HK-2 (cell line): Measurements from ENCODE around the gene THOC7.

Source experiments
- DNase-seq: peaks from one replicate; pipeline ENCODE4 v3.0.0-alpha.2; 2018; ENCODE audit not compliant: unreplicated experiment

THOC7 gene

DNA sequence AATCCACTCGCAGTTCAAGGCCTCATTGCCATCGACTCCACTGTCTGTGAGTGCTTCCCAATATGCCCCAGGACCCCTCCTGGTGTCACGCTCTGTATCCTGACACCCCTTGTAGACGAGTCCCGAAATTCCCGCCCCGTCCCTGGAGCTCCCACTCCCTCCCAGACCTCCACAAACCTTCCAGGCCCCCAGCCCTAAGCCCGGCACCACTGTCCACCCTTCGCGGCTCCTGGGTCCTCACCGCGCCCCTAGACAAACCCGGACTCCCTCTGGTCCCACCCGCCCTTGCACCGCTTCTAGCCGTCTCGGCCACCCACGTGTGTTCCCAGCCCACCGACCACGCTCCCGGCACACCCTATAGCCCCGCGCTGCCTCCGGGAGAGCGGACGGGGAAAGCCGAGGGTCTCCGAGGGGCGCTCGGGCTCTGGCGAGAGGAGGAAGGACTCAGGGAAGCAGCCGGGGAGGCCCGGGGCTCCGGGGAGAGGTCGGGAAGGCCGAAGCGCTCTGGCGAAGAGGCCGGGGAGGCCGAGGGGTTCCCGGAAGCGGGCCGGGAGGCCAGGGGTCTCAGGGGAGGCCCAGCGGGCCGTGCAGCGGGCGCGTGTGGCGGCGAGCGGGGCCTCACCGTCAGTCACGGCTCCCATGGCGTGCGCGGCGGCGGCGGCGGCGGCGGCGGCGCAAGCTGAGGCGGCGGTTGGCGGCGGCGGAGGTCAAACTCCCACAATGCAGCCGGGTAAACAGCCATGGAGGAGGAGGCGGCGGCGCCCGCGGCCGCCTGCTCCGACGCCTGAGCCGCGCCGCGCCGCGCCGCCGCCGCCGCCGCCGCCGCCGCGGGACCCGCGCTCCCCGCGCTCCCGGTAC is at the start of gene THOC7, which contains the start of gene ATXN7:
Gene THOC7 (minus strand): TSS at position 656 of the 858 bp plus-strand sequence. CDS start 15 bp downstream, at position 641.
Gene ATXN7 (plus strand): TSS at position 718 of the 858 bp plus-strand sequence. CDS start 48,732 bp downstream, outside the sequence.
- DNase-seq, result peak; percentile 55

DNA sequence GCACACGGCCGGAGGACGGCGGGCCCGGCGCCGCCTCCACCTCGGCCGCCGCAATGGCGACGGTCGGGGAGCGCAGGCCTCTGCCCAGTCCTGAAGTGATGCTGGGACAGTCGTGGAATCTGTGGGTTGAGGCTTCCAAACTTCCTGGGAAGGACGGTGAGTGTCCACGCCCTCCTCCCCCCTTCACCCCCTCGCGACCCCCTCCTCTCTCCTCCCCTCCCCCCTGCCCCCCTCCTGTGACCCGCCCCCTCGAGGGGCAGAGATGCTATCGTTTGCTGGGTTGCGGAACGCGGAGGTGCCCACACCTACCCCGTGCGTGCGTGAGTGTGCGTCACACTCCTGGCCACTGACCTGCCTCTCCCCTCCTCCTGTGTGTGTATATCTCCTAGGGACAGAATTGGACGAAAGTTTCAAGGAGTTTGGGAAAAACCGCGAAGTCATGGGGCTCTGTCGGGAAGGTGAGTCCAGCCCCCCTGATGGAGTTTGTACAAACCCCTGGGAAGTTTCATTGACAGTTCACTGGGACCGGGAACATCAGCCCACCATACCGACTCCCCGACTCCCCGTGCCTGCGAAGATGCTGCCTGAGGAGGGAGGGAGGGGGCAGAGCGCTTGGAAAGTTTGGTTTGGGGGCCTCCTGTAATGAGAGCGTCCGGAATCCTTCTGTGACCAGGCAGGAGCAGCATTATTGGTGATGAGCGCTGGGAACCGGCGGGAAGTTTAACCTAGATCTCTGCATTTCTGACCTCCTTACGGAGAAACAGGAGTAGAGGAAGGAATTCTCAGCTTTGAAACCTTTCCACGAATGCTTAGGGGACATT is 49.4 kb upstream of the THOC7 start:
- peak; percentile 38 for DNase-seq

DNA sequence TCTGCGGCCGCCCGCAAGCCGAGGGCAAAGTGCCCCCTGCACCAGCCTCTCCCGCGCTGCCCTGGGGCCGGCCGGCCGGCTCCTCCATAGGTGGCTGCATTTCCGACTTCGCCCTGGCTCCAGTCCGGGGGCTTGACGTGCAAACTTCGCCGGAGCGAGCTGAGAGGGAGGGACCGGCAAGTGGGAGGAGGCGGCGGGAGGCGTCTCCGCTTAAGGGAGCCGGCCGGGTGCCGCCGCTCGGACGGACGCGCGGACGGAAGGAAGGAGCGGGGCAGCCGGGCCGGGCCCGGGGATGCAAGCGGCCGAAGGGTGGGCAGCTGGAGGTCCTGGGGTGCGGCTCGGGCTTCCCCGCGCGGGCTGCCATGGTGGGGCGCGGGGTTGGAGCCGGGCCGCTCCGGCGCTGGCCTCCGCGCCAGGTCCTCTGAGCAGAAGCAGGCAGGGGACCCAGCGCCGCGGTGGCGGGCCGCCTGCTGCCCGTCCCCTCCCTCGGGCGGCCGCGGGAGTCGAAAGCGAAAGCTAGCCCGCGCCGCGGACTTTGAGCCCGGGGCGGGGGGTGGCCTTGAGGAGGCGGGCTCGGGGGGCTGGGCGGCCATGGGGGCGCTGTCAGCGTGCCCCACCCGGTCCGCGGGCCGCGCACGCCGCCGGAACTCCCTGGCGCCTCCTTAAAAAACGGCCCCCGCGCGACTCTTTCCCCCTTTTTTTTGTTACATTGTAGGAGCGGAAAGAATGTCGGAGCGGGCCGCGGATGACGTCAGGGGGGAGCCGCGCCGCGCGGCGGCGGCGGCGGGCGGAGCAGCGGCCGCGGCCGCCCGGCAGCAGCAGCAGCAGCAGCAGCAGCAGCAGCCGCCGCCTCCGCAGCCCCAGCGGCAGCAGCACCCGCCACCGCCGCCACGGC is 48.5 kb upstream of the THOC7 start, which contains the start of gene SCAANT1:
Gene SCAANT1 (minus strand): TSS at position 511 of the 895 bp plus-strand sequence.
- peak; percentile 83 for DNase-seq

DNA sequence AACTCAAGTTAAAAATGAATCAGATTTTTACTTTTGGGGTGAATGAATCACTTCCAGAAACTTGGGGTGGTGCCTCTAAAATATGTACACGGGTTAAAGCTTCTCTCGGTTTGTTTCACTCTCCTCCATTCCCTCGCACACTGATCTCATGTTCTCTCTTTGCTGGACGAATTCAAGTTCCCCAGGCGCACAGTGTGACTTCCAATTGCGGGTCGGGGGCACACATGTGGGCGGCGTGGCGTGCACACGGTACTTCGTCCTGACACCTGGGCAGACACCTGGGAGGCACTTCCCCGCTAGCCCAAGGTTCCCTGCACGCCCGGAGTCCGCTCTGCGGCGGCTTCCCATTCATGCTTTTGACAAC is 47.9 kb upstream of the THOC7 start:
- DNase-seq, result no peak

DNA sequence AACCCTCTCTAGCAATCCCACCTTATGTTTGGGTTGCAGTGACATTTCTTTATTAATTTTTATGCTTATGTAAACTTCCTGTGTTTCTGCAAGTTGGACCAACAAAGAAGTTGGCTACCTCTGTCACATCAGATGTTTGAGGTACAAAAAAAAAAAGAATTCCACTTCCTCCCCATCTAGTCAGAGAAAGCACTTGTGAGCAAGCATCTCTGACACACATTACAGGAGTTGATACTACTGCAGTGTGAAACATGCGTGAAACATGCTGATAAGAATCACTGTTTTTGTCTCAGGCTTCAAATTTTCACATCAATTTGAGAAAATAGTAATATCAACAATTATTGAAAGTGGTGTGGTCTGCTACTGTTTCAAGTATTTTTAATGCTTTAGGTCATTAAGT is 47.3 kb upstream of the THOC7 start:
- no peak for DNase-seq

DNA sequence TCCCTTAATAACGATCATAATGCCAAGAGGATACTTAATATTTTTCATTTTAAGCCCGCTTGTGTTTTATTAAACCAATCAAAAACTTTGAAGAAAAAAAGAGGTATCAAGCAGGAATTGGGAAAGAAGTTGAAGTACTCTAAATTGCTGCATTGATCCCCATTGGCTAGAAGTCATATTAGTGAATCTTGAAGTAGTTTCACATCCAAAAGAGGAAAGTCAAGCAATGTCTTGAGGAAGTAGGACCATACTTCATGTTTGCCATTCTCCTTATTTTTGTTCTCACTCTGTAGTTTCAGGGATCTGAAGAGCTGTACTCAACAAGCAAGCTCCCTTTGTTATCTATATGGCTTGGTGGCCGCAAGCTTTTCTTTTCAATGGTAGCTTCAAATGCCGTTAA is 46.4 kb upstream of the THOC7 start:
- no peak for DNase-seq

DNA sequence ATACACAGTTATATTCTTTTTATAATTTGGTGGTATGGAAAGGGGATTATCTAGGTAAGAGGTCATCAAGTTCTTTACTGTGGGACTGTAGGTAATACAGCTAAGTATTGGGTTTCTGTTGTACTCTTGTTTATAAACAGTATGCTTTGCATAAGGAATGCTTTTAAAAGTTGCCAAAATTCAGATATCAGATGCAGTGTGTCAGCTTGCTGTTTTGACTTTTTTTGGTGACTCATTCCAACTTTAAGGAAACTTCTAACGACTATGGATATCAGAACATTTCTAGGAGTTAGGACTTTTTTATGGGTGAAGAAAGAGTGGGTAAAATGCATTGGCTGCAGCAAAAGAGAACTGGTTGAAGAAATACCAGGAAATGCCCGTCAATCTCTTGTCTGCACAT is 45.8 kb upstream of the THOC7 start:
- DNase-seq, result no peak

DNA sequence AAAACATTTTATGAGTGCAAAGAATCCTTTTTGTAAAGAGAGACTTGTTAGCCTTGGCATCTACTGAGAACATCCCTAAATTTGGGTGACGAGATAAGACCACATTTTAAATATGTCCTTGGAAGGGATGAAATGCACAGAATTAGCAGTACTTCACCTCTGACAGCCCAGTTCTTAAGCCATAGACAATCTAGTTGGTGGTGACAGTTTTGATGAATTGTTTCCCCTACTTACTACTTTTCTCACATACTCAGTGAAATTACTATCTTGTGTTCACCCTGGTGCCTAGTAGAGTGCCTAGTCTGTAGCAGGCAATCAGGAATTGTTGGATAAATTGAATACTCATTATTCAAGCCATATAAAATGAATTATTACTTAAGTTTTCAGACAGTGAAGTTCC is 45.2 kb upstream of the THOC7 start:
- DNase-seq, result no peak

DNA sequence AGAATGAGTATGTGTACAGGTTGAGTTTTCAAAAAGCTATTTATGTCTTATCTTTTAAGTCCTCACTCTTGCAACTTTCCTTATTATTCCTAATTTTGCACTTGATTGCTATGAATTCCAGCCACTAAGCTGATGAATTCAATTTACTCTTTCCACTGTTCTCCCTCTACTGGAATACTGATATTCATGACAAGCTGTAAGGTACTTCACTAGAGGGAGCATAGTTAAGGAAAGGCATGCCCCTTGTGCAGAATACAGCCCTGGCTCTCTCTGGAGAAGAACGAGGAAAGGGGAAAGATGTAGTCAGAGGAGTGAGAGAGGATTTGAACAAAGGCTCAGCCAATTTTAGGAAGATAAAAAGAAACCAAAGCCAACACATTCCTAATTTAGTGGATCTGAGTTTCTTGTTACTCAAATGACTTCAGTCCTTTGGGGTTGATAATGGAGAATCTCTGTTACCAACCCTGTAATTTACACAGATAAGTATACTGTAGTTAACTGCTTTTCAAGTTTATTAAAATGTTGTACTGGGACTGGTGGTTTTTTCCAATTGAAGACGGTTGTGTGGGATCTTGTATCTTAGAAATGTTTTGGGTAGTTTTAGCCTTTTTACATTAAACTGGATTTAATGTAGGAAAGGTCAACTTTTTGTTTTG is 44.6 kb upstream of the THOC7 start:
- no peak for DNase-seq

DNA sequence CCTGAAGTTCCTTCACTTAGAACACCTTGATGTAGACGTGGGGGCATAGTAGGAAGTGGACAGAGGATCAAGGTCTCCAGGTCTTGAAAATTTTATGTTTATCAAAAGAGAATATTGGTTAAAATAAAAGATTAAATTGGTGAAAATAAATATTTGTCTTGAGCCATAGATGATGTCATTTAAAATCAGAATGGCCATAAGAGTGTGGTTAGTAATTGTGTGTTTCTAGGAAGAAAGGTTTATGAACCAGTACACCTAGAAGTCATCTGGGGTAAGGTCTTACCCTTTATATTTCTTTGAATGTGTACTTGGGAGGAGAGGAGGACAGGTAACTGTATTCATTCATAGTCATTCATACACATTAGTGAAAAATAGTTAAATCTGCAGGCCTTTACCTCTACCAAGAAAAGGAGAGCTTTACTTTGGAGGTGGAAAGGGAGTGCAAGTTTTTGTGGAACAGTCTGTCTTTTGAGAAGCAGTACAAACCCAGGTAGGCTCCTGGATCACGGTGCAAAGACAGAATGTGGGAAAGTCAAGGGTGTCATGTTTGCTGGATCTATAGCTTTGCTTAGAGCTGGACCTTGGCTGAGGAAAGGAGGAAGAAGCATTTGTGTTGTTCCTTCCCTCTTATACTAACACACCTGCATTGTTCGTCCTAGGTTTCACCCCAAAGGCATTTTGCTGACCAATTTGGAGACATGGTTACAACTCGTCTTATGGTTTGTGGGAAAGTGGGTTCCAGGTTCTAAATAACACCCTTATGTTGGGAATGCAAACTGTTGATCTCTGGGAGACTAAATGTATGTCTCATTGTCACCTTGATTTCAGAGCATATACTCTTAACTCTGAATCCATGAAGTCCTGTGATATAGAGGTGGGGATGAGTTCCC is 42.4 kb upstream of the THOC7 start:
- no peak for DNase-seq

DNA sequence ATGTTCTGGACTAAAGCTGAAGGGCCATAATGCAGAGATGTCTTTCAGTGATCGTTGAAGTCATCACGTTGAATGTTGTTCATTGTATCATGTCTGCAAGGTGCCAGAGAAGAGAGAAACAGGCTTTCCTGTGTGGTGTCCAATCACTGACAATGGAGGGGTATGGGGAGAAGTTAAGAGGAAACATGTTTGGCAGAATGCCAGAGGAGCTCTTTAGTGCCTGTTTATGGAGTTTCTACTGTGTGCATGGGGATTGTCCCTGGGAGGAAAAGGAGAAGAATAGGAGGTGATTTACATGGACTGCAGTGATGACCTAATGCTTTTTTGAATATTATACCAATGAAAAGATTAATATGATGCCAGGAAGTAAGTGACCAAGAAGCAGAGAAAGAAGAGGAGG is 36.9 kb upstream of the THOC7 start:
- DNase-seq, result no peak

DNA sequence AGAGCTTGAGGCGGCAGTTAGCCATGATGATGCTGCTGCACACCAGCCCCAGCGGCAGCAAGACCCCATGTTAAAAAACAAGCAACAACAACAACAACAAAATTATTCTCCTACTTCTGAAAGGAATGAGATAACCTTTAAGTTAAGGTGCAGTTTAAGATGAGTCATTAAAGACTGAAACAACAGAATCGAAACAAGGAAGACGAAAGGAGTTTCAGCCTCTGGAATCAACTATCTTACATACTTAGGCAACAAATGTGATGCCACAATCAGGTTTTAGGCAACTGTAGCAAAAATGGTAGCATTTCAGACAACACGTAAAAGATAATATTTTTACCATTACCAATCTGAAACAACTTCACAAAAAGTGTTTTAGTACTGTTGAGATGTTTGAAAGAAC is 36.4 kb upstream of the THOC7 start:
- no peak for DNase-seq

DNA sequence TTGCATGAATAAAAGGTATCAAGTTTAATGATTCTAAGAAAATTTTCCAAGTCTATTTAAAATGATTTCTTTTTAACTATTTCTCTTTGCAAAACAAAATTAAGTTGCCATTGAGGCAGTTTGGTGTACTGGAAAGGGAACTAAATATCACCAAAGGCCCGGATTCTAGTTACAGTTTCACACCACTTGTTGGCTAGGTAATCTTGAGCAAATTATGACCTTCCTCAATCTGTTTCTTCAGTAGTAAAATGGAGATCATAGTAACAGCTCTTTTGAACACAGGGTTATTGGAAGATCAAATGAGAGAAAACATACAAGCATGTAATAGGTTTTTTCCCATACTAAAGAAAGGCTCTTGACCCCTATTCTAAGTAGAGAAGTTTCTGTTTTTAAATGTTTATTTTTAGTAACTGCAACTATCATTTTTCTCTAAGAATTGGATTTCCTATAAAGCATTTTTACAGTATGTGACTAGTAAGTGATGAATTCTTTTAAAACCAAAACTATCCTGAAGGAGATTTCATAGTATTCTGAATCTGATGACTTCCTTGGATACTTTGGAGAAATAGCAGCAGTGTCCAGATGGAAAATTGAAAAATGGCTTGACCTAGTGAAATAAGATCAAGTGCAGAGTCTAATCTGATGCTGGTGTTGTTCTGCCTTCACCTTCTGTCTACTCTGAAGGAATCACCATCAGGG is 32.9 kb upstream of the THOC7 start:
- DNase-seq, result no peak

DNA sequence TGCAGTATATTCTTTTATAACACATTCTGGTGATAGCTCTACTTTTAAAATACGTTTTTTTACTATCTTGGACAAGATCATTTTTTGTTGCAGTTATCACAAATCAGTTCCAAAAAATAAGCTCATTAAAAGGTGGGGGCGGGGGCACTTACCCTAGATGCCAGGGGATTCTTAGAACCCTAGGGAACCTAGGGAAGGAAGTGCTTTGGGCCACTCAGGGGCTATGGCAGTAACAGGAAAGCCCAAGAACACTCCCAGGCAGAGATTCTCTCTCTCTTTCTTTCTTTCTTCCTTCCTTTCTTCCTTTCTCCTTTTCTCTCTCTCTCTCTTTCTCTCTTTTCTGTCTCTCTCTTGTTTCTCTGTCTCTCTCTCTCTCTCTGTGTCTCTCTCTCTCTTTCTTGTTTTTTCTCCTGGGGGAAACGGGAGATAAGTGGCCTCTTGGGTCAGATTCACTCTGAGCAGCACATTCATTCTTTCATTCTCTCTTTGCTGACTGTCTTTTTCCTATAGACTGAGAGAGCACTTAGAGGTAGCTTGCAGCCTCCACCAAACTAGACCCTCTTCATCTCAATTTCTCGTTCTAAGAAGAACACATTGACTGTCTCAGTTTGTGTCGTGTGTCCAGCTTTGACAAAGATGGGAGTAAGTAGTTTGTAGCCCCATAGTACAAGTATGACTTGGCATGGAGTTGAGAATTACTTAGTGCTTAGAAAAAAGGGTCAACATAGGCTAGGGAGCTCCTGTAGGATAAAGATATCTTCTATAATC is 32.0 kb upstream of the THOC7 start:
- DNase-seq, result no peak

DNA sequence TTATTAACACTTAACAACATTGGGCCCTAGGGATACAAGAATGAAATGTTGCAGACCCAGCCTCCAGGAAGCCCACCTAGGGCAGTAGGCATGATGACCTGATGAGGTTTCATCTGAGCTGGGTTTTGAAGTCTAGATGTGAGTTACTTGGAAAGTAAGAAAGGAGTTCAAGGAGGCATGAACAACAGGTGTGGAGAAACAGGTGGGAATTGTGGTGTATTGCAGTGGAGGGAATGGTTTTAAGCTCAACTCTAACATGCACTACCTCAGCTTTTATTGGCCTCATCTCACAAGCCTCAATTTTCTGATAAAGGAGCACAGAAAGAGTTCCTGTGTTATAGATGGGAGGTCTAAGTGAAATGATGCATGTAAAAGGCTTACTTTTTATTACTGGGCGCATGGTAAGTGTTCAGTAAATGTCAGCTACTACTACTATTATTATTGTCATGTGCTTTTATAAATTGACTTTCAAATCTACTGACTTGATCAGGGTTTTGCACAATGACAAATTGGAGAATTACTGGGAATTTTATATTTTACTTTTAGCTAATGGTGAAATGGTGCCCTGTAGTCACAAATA is 29.3 kb upstream of the THOC7 start:
- no peak for DNase-seq

DNA sequence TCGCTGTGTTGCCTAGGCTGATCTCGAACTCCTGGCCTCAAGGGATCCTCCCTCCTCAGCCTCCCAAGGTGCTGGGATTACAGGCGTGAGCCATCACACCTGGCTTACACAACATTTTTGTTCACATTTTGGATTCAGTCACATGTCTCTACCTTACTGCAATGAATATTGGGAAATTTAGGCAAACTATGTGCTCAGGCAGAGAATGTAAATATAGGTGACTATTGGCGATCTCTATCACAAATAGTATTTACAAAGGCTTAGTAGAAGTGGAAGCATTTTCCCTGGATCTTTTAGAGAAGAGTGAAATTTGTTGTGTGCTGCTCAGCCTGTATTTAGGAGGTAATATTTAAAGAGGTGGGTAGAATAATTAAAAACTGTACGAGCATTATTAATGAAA is 27.9 kb upstream of the THOC7 start:
- no peak for DNase-seq

DNA sequence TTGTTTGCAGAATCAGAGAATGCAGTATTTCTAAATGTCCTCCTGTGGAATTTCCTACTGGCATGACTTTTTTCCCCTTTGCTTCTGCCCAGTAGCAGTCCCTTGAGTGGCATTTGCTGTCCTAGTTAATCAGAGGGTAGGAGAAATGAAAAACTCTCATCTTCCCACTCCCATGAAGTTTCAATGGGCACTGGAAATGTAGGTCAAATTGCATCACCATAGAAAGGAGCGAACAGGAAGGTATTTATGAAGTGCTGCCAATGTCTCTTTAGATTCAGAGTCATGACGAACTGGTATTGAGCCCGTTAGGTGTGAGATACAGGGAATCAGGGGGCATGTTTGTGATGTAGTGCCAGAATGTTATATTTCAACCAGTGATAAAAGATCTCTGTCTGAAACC is 23.3 kb upstream of the THOC7 start:
- DNase-seq, result no peak

DNA sequence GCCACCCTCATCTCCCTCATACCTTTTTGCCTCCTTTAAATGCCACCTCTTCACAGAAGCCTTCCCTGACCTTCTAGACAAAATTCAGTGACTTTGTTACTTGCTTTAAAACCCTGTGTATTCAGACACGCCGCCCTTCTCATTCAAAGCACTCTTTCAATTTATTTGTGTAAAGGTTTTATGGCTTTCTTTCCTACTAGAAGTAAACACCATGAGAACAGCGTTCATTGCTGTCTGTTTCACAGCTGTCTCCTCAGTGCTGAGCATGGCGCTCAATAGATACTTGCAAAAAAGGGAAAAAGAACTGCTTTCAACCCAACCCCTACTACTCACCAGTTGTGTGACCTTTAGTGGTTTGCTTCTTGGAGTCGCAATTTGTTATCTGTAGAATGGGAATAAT is 17.0 kb upstream of the THOC7 start:
- DNase-seq, result no peak
